ENCODE data around the gene TBCA.
"Not testable (repeated sequence)": the region's sequence is repeated elsewhere in the genome, so short reads cannot be mapped to it uniquely, and the experiment has no call there.

TBCA gene

GRCh38 chr5:77773734-77774280 lies 2.3 kb downstream of the TBCA start:
- DNase-seq (ENCODE audit: low read depth in 2 of 2): no peak

GRCh38 chr5:77772729-77773128 lies 3.4 kb downstream of the TBCA start:
- no peak for DNase-seq (ENCODE audit: low read depth in 2 of 2)

- DNase-seq (ENCODE audit: low read depth in 2 of 2): no peak
Observed at GRCh38 chr5:77771452-77771851, 4.7 kb downstream of the TBCA start.

DNA sequence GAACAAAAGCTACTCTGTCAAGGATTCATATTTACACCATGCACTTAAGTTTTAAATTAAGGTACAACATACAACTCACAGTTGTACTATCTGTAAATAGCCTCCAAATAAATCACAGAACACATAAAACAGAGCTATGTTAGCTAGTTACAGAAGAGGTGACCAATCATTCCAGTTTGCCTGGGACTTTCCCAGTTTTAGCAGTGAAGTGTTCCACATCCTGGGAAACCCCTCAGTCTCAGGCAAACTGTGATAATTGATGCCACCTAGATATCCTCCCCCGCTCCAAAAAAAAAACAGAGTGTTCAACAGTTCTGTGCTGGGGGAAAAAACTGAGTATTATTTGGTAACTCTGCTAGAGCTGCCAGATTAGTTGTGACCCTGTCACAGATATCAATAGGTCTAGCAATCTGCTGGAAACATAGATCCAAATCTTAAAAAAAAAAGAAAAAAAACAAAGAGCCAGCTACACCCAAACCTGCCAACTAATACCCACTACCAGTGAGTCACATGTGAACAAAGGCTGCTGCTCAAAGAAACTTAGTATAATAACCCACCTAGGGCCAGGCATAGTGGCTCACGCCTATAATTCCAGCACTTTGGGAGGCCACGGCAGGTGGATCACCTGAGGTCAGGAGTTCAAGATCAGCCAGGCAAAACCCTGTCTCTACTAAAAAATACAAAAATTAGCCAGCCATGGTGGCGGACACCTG lies 5.7 kb downstream of the TBCA start:
- DNase-seq (ENCODE audit: low read depth in 2 of 2): no peak

DNA sequence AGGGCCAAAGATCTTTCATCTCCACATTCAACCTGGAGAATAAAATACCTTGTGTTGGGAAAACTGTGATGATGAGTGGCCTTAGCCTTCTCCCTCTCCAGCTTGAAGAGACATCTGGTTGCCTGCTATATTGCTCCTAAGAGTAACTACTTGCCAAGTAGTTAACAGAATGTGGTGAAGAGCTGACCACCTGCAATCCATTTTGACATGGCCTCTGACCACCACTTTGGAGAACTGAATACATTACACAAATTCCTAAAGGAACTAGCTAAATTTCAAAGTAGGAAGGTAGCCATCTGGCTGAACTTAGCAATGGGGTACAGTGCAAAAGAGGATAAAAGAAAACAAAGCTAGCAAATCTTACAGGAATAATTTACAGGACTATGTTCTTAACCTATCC lies 7.2 kb downstream of the TBCA start:
- DNase-seq (ENCODE audit: low read depth in 2 of 2): no peak

DNA sequence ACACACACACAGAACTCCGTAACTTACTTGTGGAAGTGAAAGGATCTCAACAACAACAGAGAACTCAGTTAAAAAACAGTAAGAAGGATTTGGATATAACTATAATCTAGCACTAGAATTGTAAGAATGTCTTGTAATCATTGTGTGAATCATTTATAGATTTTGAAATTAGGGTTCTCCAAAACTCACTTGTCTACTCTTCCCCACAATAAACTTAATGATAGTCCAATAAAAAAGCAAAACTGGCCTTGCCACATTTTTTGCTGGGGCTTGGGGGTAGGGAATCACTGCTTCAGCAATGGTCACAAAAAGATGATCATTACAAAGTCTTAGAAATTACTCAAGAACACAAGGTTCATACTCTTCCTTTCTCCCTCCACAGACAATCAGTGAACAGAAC lies 8.8 kb downstream of the TBCA start:
- no peak for DNase-seq (ENCODE audit: low read depth in 2 of 2)

DNA sequence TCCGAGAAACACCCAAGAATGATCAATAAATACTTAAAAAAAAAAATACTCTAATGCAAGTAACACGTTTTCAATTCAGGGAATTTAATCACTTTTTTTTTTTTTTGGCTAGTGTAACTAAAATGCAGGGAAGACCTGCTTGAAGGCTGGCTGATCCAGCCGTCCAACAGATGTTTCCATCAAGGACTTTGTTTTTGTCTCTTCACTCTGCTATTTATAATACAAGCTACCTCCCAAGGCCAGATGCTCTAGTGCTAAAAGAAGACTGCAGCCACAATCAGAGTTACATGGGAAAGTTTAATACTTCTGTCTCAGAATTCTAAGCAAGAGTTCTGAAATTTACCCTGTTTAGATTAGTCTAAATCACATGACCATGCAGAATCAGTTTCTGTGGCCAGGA lies 14.5 kb downstream of the TBCA start:
- DNase-seq (ENCODE audit: low read depth in 2 of 2): no peak

- DNase-seq (ENCODE audit: low read depth in 2 of 2): no peak
Observed at GRCh38 chr5:77758141-77758938, 17.8 kb downstream of the TBCA start.

DNA sequence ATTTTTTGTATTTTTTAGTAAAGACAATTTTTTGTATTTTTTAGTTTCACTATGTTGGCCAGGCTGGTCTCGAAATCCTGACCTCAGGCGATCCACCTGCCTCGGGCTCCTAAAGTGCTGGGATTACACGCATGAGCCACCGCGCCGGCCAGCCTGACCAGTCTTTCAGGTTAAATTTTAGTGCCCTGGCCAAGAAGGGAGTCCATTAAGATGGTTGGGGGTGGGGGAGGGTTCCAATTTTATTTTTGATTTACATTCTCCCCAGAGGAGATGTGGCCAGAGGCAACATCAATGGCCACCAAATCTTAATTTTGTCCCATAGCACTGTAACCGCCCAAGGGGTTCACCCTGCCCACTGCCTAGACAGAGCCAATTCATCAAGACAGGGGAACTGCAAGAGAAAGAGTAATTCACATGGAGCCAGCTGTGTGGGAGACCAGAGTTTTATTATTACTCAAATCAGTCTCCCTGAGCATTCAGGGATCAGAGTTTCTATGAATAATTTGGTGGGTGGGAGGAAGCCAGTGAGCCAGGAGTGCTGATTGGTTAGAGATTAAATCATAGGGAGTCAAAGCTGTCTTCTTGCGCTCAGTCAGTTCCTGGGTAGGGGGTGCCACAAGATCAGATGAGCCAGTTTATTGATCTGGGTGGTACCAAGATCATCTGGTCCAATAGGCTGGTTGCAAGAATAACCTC lies 24.7 kb downstream of the TBCA start:
- no peak for DNase-seq (ENCODE audit: low read depth in 2 of 2)

DNA sequence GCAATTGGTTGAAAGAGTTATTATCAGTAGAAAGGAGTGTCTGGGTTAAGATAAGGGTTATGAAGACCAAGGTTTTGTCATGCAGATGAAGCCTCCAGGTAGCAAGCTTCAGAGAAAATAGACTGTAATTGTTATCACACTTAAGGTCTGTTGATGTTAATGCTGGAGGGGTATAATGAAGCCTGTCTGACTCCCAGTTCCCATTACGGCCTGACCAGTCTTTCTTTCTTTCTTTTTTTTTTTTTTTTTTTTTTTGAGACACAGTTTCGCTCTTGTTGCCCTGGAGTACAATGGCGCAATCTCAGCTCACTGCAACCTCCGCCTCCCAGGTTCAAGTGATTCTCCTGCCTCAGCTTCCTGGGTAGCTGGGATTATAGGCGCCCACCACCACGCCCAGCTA lies 25.2 kb downstream of the TBCA start:
- not testable (repeated sequence) for DNase-seq (ENCODE audit: low read depth in 2 of 2)

DNA sequence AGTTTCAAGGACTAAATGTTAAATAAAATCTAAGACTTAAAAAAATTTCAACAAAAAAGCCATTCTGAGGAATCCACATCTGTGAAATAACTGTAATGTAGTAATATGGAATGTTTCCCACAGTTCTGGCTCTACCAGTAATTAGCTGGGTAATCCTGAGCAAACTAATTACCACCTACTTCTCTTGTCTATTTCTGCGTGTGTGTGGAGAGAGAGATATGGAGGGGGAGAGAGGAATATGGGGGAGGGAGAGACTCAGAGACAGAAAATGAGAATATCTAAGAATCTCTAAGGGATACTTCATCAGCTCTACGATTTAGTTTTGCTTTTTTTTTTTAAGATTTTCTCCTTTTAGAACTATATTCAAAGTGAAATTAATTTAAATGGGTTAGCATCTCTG lies 28.0 kb downstream of the TBCA start:
- no peak for DNase-seq (ENCODE audit: low read depth in 2 of 2)

- DNase-seq (ENCODE audit: low read depth in 2 of 2): no peak
Observed at GRCh38 chr5:77744116-77744515, 32.0 kb downstream of the TBCA start.

DNA sequence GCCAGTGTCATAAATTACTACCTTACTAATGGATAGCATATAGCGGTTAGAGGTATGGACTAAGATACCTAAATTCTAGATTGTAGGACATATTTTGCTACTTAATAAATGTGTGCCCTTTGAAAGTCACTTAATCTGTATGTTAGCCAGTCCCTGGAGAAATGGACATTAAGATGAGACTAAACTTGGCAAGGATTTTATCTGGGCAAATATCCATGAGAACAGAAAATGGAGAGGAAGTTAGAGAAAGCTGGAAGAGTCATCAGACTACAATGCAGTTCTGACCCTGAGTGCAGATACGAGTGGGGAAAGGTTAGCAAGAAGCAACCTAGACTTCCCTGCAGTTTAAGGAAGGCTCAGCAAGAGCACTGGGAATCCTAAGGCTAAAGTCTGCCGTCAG lies 33.0 kb downstream of the TBCA start:
- no peak for DNase-seq (ENCODE audit: low read depth in 2 of 2)

- no peak for DNase-seq (ENCODE audit: low read depth in 2 of 2)
Observed at GRCh38 chr5:77741608-77742007, 34.5 kb downstream of the TBCA start.

GRCh38 chr5:77734885-77735284 lies 41.3 kb downstream of the TBCA start:
- DNase-seq (ENCODE audit: low read depth in 2 of 2): no peak

DNA sequence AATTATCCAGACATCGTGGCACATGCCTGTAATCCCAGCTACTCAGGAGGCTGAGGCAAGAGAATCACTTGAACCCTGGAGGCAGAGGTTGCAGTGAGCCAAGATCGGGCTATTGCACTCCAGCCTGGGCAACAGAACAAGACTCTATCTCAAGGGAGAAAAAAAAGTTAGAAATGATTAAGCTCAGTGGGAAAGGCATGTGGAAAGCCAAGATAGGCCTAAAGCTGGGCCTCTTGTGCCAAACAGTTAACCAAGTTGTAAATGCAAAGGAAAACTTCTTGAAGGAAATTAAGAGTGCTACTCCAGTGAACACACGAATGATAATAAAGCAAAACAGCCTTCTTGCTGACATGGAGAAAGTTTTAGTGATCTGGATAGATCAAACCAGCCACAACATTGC lies 43.0 kb downstream of the TBCA start:
- DNase-seq (ENCODE audit: low read depth in 2 of 2): no peak

- DNase-seq (ENCODE audit: low read depth in 2 of 2): no peak
Observed at GRCh38 chr5:77727190-77727589, 48.9 kb downstream of the TBCA start.

DNA sequence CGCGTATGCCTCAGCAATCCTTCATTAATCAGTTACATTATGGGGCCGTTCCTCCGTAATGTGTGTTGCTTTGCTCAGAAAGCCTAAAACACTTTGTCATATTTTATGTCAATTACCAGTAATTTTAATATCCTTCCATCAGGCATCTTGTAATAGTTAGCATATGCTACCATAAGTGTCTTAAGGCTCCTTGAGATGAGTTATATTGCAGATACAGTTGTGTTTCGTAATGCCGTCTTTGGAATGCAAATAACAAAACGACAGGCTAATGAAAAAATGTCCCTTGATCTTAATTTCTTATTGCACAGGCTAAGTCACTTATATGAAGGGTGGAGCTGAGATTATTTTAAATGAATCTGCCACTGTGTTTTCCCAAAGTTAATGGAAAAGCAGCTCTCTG lies 50.5 kb downstream of the TBCA start:
- DNase-seq (ENCODE audit: low read depth in 2 of 2): no peak

DNA sequence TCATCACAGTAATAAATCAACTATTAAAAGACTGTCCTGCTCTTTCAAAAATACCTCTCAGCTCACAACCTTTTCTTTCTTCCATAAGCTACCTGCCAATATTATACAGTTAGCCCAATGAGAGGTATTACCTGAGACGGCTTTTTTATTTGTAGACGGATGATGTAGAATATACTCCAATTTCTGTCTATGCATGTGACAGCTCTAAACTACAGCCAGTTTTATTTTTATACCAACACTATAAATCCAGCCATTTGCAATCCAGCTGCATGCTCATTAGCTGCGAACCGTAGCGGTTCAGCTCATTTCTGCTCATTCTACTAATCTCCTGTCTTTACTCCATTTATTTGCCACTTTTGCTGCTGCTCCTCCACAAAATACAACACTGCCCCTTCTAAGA lies 51.2 kb downstream of the TBCA start:
- no peak for DNase-seq (ENCODE audit: low read depth in 2 of 2)

DNA sequence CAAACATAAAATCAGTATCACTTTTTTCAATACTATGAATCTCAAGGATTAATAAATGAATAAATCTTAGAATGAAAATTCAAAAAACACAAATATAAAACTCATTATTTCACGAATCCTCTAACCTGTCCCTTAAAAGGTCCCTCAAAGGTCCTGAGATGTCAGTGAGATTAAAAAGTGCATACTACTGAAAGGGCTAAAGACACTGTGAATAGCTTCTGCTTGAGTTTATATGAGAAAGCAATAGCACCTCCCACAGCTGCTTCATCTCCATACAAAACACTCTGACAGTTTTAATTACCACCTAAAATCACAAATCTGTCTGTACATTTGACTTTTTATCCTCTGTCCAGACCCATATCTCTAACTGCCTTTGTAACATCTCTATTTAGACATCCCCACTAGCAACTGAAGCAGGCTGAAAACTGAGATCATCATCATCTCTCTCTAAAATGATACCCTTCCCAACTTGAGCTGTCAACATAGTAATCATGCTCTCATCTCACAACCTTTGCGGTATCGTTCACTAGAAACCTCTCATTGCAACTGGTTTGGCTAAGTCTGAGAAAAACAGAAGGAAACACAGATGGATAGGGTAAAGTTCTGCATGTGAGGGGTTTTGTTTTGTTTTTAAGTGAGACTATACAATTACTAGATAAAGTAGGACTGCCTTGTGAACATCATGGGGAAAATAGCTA lies 56.3 kb downstream of the TBCA start:
- no peak for DNase-seq (ENCODE audit: low read depth in 2 of 2)

GRCh38 chr5:77718934-77719610 lies 57.1 kb downstream of the TBCA start:
- DNase-seq (ENCODE audit: low read depth in 2 of 2): no peak
